HEK293T (cell line): ENCODE data around the gene MAGOHB.

Experiments
- CTCF ChIA-PET: fragments of 350-600 bp; formaldehyde crosslinking; extraction: SDS; loops from one replicate; lab custom pipeline; 2021; ENCODE audit warnings: antibody characterized with exemption, inconsistent platforms; lab: Yijun Ruan, JAX
- POLR2A ChIA-PET: fragments of 350-600 bp; formaldehyde crosslinking; extraction: SDS; loops from one replicate; lab custom pipeline; 2020; ENCODE audit warnings: antibody characterized with exemption, inconsistent platforms; lab: Yijun Ruan, JAX
- DNase-seq: peaks from one replicate; pipeline ENCODE4 v3.0.0; 2012; ENCODE audit warnings: mixed read lengths; ENCODE audit errors: extremely low spot score
- ARNT ChIP-seq: fragments of 450-650 bp; IDR thresholded peaks from 2 replicates; pipeline ENCODE4 v1.6.1; 2017; ENCODE audit warnings: mild to moderate bottlenecking
- BHLHE40 ChIP-seq: fragments of 450-650 bp; IDR thresholded peaks from 2 replicates; pipeline ENCODE4 v1.6.1; 2016; ENCODE audit warnings: mild to moderate bottlenecking, moderate library complexity, borderline replicate concordance
- CTBP1 ChIP-seq: fragments of 450-650 bp; IDR thresholded peaks from 2 replicates; pipeline ENCODE4 v1.6.1; 2016; ENCODE audit warnings: borderline replicate concordance
- ELF4 ChIP-seq: fragments of 450-650 bp; IDR thresholded peaks from 2 replicates; pipeline ENCODE4 v1.6.1; 2017; ENCODE audit warnings: antibody characterized with exemption
- FOXA1 ChIP-seq: fragments of 450-650 bp; IDR thresholded peaks from 2 replicates; pipeline ENCODE4 v1.6.1; 2016; ENCODE audit warnings: mild to moderate bottlenecking
- FOXK2 ChIP-seq: fragments of 450-650 bp; IDR thresholded peaks from 2 replicates; pipeline ENCODE4 v1.6.1; 2016; ENCODE audit warnings: mild to moderate bottlenecking
- FOXM1 ChIP-seq: fragments of 450-650 bp; IDR thresholded peaks from 2 replicates; pipeline ENCODE4 v1.6.1; 2017; ENCODE audit warnings: mild to moderate bottlenecking, borderline replicate concordance
- HDGF ChIP-seq: fragments of 450-650 bp; IDR thresholded peaks from 2 replicates; pipeline ENCODE4 v1.6.1; 2017; ENCODE audit warnings: antibody characterized with exemption, borderline replicate concordance
- L3MBTL2 ChIP-seq: fragments of 450-650 bp; conservative IDR thresholded peaks from 2 replicates; pipeline ENCODE4 v1.6.1; 2016; ENCODE audit warnings: mild to moderate bottlenecking
- LEF1 ChIP-seq: fragments of 450-650 bp; IDR thresholded peaks from 2 replicates; pipeline ENCODE4 v1.6.1; 2017; ENCODE audit warnings: mild to moderate bottlenecking, borderline replicate concordance
- NFRKB ChIP-seq: fragments of 450-650 bp; IDR thresholded peaks from 2 replicates; pipeline ENCODE4 v1.6.1; 2016; ENCODE audit warnings: mild to moderate bottlenecking, moderate library complexity
- PKNOX1 ChIP-seq: fragments of 450-650 bp; IDR thresholded peaks from 2 replicates; pipeline ENCODE4 v1.6.1; 2016
- SP1 ChIP-seq: fragments of 450-650 bp; IDR thresholded peaks from 2 replicates; pipeline ENCODE4 v1.6.1; 2017
- SUZ12 ChIP-seq: fragments of 450-650 bp; IDR thresholded peaks from 2 replicates; pipeline ENCODE4 v1.6.1; 2016; ENCODE audit warnings: mild to moderate bottlenecking
- TARDBP ChIP-seq: fragments of 450-650 bp; IDR thresholded peaks from 2 replicates; pipeline ENCODE4 v1.6.1; 2016
- ZNF384 ChIP-seq: fragments of 450-650 bp; IDR thresholded peaks from 2 replicates; pipeline ENCODE4 v1.6.1; 2016

Gene MAGOHB

GRCh38 chr12:10557766-10558165 is 55.6 kb downstream of the MAGOHB start:
- TF ChIP-seq ELF4, result no peak
- TF ChIP-seq SUZ12, result no peak
- CTCF ChIA-PET, result no interaction called here
- POLR2A ChIA-PET, result no interaction called here
- no peak for DNase-seq

- TF ChIP-seq SP1 (no peak), NFRKB (no peak), TARDBP (no peak), ZNF384 (no peak), ELF4 (no peak), LEF1 (no peak), CTBP1 (no peak), BHLHE40 (no peak), FOXK2 (no peak), HDGF (no peak), SUZ12 (no peak), FOXM1 (no peak), ARNT (no peak), PKNOX1 (no peak)
- no peak for DNase-seq
- CTCF ChIA-PET, result no interaction called here
- POLR2A ChIA-PET, result no interaction called here
Measured at GRCh38 chr12:10557329-10557728, 56.1 kb downstream of the MAGOHB start.

- ChIA-PET POLR2A (no interaction called here), CTCF (no interaction called here)
- no peak for TF ChIP-seq BHLHE40
- TF ChIP-seq ARNT, result no peak
- no peak for TF ChIP-seq TARDBP
- no peak for TF ChIP-seq FOXA1
- no peak for TF ChIP-seq SP1
- no peak for DNase-seq
Measured at GRCh38 chr12:10554756-10555481, 58.5 kb downstream of the MAGOHB start.

DNA sequence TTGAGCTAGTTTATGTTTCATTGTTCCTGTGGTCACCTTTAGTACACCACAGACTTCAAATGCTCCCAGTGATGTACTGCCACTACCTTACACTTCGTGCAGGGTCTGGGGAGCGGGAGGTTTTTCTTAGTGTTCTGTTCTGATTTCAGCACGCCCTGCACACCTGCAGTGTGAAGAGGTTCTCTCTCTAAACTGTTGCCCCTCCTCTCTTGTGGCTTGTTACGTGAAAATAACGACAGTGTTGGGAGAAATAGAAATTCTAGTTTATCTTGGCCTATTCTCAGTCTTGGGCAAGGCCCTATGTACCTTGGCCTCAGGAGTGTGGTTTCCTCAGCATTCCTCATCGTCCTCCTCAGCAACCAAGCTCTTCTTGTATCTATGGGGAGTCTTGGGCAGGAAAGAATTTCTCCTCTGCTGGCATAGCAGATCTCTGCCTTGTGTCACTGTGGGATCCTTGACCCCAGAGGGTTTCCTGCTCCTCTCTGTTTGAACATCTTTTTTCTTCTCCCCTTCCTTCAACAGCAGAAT is 59.1 kb downstream of the MAGOHB start:
- TF ChIP-seq LEF1, result no peak
- no peak for TF ChIP-seq FOXM1
- no peak for TF ChIP-seq ARNT
- TF ChIP-seq FOXA1, result no peak
- no peak for TF ChIP-seq L3MBTL2
- TF ChIP-seq HDGF, result no peak
- TF ChIP-seq FOXK2, result no peak
- ChIA-PET POLR2A (no interaction called here), CTCF (no interaction called here)
- no peak for DNase-seq
